ENCODE data around the gene ZACN. TPM values are rescaled to one million over a fixed set of nuclear protein-coding genes. Genes with fewer than 3 reads are reported as not detected.

ZACN gene
- total and polyA plus RNA-seq, 9 donors, result 0.04 to 18.9 (median 15.0) TPM

GRCh38 chr17:76103274-76104139 lies 24.5 kb downstream of the ZACN start, which contains the start of gene EXOC7:
Gene EXOC7 (minus strand): TSS chr17:76103787. CDS start chr17:76103692, 95 bp downstream.
- Histone ChIP-seq H3K4me3 (ENCODE audit: low read length) (peak within 1 kb of the TSS; percentile 82), H3K27ac (ENCODE audit: low read length) (peak within 1 kb of the TSS; percentile 86), H3K36me3 (ENCODE audit: control insufficient read depth, insufficient read depth, low read length) (peaks cover 31% of the 10 kb centered on the region), H3K27me3 (ENCODE audit: control insufficient read depth, insufficient read depth, low read length) (no peaks in the 10 kb centered on the region), H3K4me1 (ENCODE audit: control insufficient read depth, insufficient read depth, low read length) (peaks cover 23% of the 10 kb centered on the region), H3K9me3 (replicated peaks; ENCODE audit: control insufficient read depth, low read depth, low read length) (no peaks in the 10 kb centered on the region)
- WGBS (ENCODE audit: insufficient coverage), result 4% methylated on average over 52 of the region's 55 CpGs
- peak; percentile 97 for DNase-seq

GRCh38 chr17:76104140-76104895 lies 25.3 kb downstream of the ZACN start:
- Histone ChIP-seq H3K4me1 (ENCODE audit: control insufficient read depth, insufficient read depth, low read length) (peaks cover 23% of the 10 kb centered on the region), H3K9me3 (replicated peaks; ENCODE audit: control insufficient read depth, low read depth, low read length) (no peaks in the 10 kb centered on the region), H3K27ac (ENCODE audit: low read length) (peak overlapping the region; percentile 86), H3K4me3 (ENCODE audit: low read length) (peak overlapping the region; percentile 82), H3K27me3 (ENCODE audit: control insufficient read depth, insufficient read depth, low read length) (no peaks in the 10 kb centered on the region), H3K36me3 (ENCODE audit: control insufficient read depth, insufficient read depth, low read length) (peaks cover 27% of the 10 kb centered on the region)
- 85% methylated on average over 15 of the region's 29 CpGs for WGBS (ENCODE audit: insufficient coverage)
- DNase-seq, result no peak

- H3K4me1 ChIP-seq (ENCODE audit: control insufficient read depth, insufficient read depth, low read length), result peaks cover 23% of the 10 kb centered on the region
- no peaks in the 10 kb centered on the region for H3K27me3 ChIP-seq (ENCODE audit: control insufficient read depth, insufficient read depth, low read length)
- H3K27ac ChIP-seq (ENCODE audit: low read length), result no peak overlapping the region
- DNase-seq, result no peak
- 75% methylated on average over 2 of the region's 5 CpGs for WGBS (ENCODE audit: insufficient coverage)
- no peaks in the 10 kb centered on the region for H3K9me3 ChIP-seq (replicated peaks; ENCODE audit: control insufficient read depth, low read depth, low read length)
- no peak overlapping the region for H3K4me3 ChIP-seq (ENCODE audit: low read length)
- peaks cover 21% of the 10 kb centered on the region for H3K36me3 ChIP-seq (ENCODE audit: control insufficient read depth, insufficient read depth, low read length)
These were observed 25.9 kb downstream of the ZACN start for GRCh38 chr17:76104896-76105231.

- H3K36me3 ChIP-seq (ENCODE audit: control insufficient read depth, insufficient read depth, low read length), result peaks cover 5% of the 10 kb centered on the region
- no peak for DNase-seq
- no CpG with 5 or more reads among the region's 3 CpGs for WGBS (ENCODE audit: insufficient coverage)
- H3K4me3 ChIP-seq (ENCODE audit: low read length), result no peak overlapping the region
- peak overlapping the region; percentile 31 for H3K27ac ChIP-seq (ENCODE audit: low read length)
- H3K9me3 ChIP-seq (replicated peaks; ENCODE audit: control insufficient read depth, low read depth, low read length), result no peaks in the 10 kb centered on the region
- H3K27me3 ChIP-seq (ENCODE audit: control insufficient read depth, insufficient read depth, low read length), result no peaks in the 10 kb centered on the region
- H3K4me1 ChIP-seq (ENCODE audit: control insufficient read depth, insufficient read depth, low read length), result peaks cover 23% of the 10 kb centered on the region
These were observed 27.7 kb downstream of the ZACN start for GRCh38 chr17:76106703-76107102.

GRCh38 chr17:76107509-76107908 lies 28.5 kb downstream of the ZACN start:
- WGBS (ENCODE audit: insufficient coverage), result no CpG with 5 or more reads among the region's 6 CpGs
- H3K36me3 ChIP-seq (ENCODE audit: control insufficient read depth, insufficient read depth, low read length), result no peaks in the 10 kb centered on the region
- H3K9me3 ChIP-seq (replicated peaks; ENCODE audit: control insufficient read depth, low read depth, low read length), result no peaks in the 10 kb centered on the region
- H3K4me3 ChIP-seq (ENCODE audit: low read length), result no peak overlapping the region
- no peaks in the 10 kb centered on the region for H3K27me3 ChIP-seq (ENCODE audit: control insufficient read depth, insufficient read depth, low read length)
- H3K27ac ChIP-seq (ENCODE audit: low read length), result no peak overlapping the region
- peaks cover 18% of the 10 kb centered on the region for H3K4me1 ChIP-seq (ENCODE audit: control insufficient read depth, insufficient read depth, low read length)
- no peak for DNase-seq

GRCh38 chr17:76111956-76112355 lies 33.0 kb downstream of the ZACN start:
- Histone ChIP-seq H3K9me3 (replicated peaks; ENCODE audit: control insufficient read depth, low read depth, low read length) (no peaks in the 10 kb centered on the region), H3K27ac (ENCODE audit: low read length) (no peak overlapping the region), H3K36me3 (ENCODE audit: control insufficient read depth, insufficient read depth, low read length) (no peaks in the 10 kb centered on the region), H3K4me1 (ENCODE audit: control insufficient read depth, insufficient read depth, low read length) (no peaks in the 10 kb centered on the region), H3K4me3 (ENCODE audit: low read length) (no peak overlapping the region), H3K27me3 (ENCODE audit: control insufficient read depth, insufficient read depth, low read length) (no peaks in the 10 kb centered on the region)
- DNase-seq, result no peak
- WGBS (ENCODE audit: insufficient coverage), result no CpG with 5 or more reads among the region's 2 CpGs

- no peaks in the 10 kb centered on the region for H3K36me3 ChIP-seq (ENCODE audit: control insufficient read depth, insufficient read depth, low read length)
- H3K4me1 ChIP-seq (ENCODE audit: control insufficient read depth, insufficient read depth, low read length), result no peaks in the 10 kb centered on the region
- H3K27ac ChIP-seq (ENCODE audit: low read length), result no peak overlapping the region
- 89% methylated on average over 1 of the region's 7 CpGs for WGBS (ENCODE audit: insufficient coverage)
- no peak for DNase-seq
- no peak overlapping the region for H3K4me3 ChIP-seq (ENCODE audit: low read length)
- no peaks in the 10 kb centered on the region for H3K27me3 ChIP-seq (ENCODE audit: control insufficient read depth, insufficient read depth, low read length)
- H3K9me3 ChIP-seq (replicated peaks; ENCODE audit: control insufficient read depth, low read depth, low read length), result no peaks in the 10 kb centered on the region
These were observed 36.3 kb downstream of the ZACN start for GRCh38 chr17:76115138-76115754.

- peaks cover 14% of the 10 kb centered on the region for H3K4me1 ChIP-seq (ENCODE audit: control insufficient read depth, insufficient read depth, low read length)
- 65% methylated on average over 18 of the region's 19 CpGs for WGBS (ENCODE audit: insufficient coverage)
- no peak for DNase-seq
- H3K36me3 ChIP-seq (ENCODE audit: control insufficient read depth, insufficient read depth, low read length), result no peaks in the 10 kb centered on the region
- no peaks in the 10 kb centered on the region for H3K9me3 ChIP-seq (replicated peaks; ENCODE audit: control insufficient read depth, low read depth, low read length)
- H3K4me3 ChIP-seq (ENCODE audit: low read length), result no peak overlapping the region
- no peak overlapping the region for H3K27ac ChIP-seq (ENCODE audit: low read length)
- H3K27me3 ChIP-seq (ENCODE audit: control insufficient read depth, insufficient read depth, low read length), result peaks cover 5% of the 10 kb centered on the region
These were observed 40.7 kb downstream of the ZACN start for GRCh38 chr17:76119409-76120371.

GRCh38 chr17:76120658-76121008 lies 41.7 kb downstream of the ZACN start:
- no peak for DNase-seq
- Histone ChIP-seq H3K27ac (ENCODE audit: low read length) (no peak overlapping the region), H3K36me3 (ENCODE audit: control insufficient read depth, insufficient read depth, low read length) (no peaks in the 10 kb centered on the region), H3K4me1 (ENCODE audit: control insufficient read depth, insufficient read depth, low read length) (peaks cover 14% of the 10 kb centered on the region), H3K9me3 (replicated peaks; ENCODE audit: control insufficient read depth, low read depth, low read length) (no peaks in the 10 kb centered on the region), H3K4me3 (ENCODE audit: low read length) (no peak overlapping the region), H3K27me3 (ENCODE audit: control insufficient read depth, insufficient read depth, low read length) (peaks cover 5% of the 10 kb centered on the region)
- 88% methylated on average over 3 of the region's 5 CpGs for WGBS (ENCODE audit: insufficient coverage)

All from muscle of leg (tissue), 11 donors.